IMR-90 (cell line): ENCODE data around the gene EIF2A. TPM values are rescaled to one million over a fixed set of nuclear protein-coding genes. Genes with fewer than 3 reads are reported as not detected.

Experiments used
- ATAC-seq: fragments of 200-7000 bp; cut with Tn5 transposase; 2 replicates; pipeline ENCODE4 v1.9.1; 2020; ENCODE audit warnings: low read depth, mild to moderate bottlenecking, moderate library complexity
- BruUV-seq: library from RNA; stranded (reverse); fragments of 400-500 nt; replicated peaks from 2 replicates; lab custom pipeline; 2021; lab: Mats Ljungman, UMichigan
- CTCF ChIA-PET: fragments of 300-600 bp; formaldehyde crosslinking; extraction: SDS; loops from one replicate; lab custom pipeline; 2021; ENCODE audit warnings: antibody characterized with exemption; lab: Yijun Ruan, JAX
- POLR2A ChIA-PET: fragments of 300-600 bp; sonication (Branson Sonifier 250); formaldehyde crosslinking; loops from one replicate; lab custom pipeline; 2022; ENCODE audit warnings: antibody characterized with exemption; ENCODE audit not compliant: unreplicated experiment; lab: Charles Lee
- DNase-seq: peaks from one replicate; pipeline ENCODE4 v3.0.0; 2013
- H2AFZ ChIP-seq: replicated peaks from 2 replicates; pipeline ENCODE3; 2013; ENCODE audit warnings: low read length, mild to moderate bottlenecking; ENCODE audit not compliant: poor library complexity
- H2AK5ac ChIP-seq: 2 replicates; pipeline ENCODE4 v1.6.1; 2013; ENCODE audit warnings: low read depth, low read length, inconsistent platforms
- H2AK9ac ChIP-seq: replicated peaks from 2 replicates; pipeline ENCODE3; 2013; ENCODE audit warnings: mild to moderate bottlenecking, low read depth, low read length, moderate library complexity; ENCODE audit not compliant: poor library complexity
- H2BK120ac ChIP-seq: 2 replicates; pipeline ENCODE4 v1.6.1; 2013; ENCODE audit warnings: low read depth, low read length, inconsistent platforms
- H2BK15ac ChIP-seq: 3 replicates; pipeline ENCODE4 v1.6.1; 2013; ENCODE audit warnings: low read depth, low read length, inconsistent platforms
- H2BK20ac ChIP-seq: 2 replicates; pipeline ENCODE4 v1.6.1; 2013; ENCODE audit warnings: low read depth, mild to moderate bottlenecking, inconsistent platforms, low read length, moderate library complexity
- H2BK5ac ChIP-seq: 2 replicates; pipeline ENCODE4 v1.6.1; 2013; ENCODE audit warnings: mild to moderate bottlenecking, low read depth, low read length, inconsistent platforms; ENCODE audit not compliant: poor library complexity, severe bottlenecking
- H3K14ac ChIP-seq: replicated peaks from 2 replicates; pipeline ENCODE4 v1.6.1; 2013; ENCODE audit warnings: low read depth, low read length, inconsistent platforms
- H3K18ac ChIP-seq: 2 replicates; pipeline ENCODE4 v1.6.1; 2013; ENCODE audit warnings: low read depth, low read length, control low read depth
- H3K23ac ChIP-seq: 2 replicates; pipeline ENCODE4 v1.6.1; 2013; ENCODE audit warnings: low read depth, low read length, inconsistent platforms
- H3K27ac ChIP-seq: 2 replicates; pipeline ENCODE4 v1.5.1; 2013; ENCODE audit warnings: mild to moderate bottlenecking, control low read depth, low read length; ENCODE audit not compliant: insufficient read depth
- H3K27me3 ChIP-seq: 2 replicates; pipeline ENCODE4 v1.6.1; 2013; ENCODE audit warnings: low read length; ENCODE audit not compliant: control insufficient read depth, insufficient read depth
- H3K36me3 ChIP-seq: 2 replicates; pipeline ENCODE4 v1.6.1; 2013; ENCODE audit warnings: low read length, mixed read lengths; ENCODE audit not compliant: control insufficient read depth, insufficient read depth
- H3K4ac ChIP-seq: 2 replicates; pipeline ENCODE4 v1.6.1; 2013; ENCODE audit warnings: low read depth, low read length, inconsistent platforms
- H3K4me1 ChIP-seq: 2 replicates; pipeline ENCODE4 v1.6.1; 2013; ENCODE audit warnings: low read length, mixed read lengths; ENCODE audit not compliant: control insufficient read depth, insufficient read depth
- H3K4me2 ChIP-seq: 2 replicates; pipeline ENCODE4 v1.6.1; 2013; ENCODE audit warnings: low read depth, mild to moderate bottlenecking, control low read depth, low read length, moderate library complexity
- H3K4me3 ChIP-seq: 2 replicates; pipeline ENCODE4 v1.5.1; 2013; ENCODE audit warnings: low read depth, mild to moderate bottlenecking, control low read depth, low read length, moderate library complexity; ENCODE audit not compliant: insufficient read depth
- H3K56ac ChIP-seq: 2 replicates; pipeline ENCODE4 v1.6.1; 2013; ENCODE audit warnings: low read length, inconsistent platforms; ENCODE audit not compliant: insufficient read depth; ENCODE audit errors: extremely low read depth
- H3K79me1 ChIP-seq, 2 experiments: 2 replicates each; pipeline ENCODE4 v1.6.1; 2013; ENCODE audit warnings: low read length in 2 of 2, inconsistent platforms in 1 of 2, low read depth in 1 of 2
- H3K9ac ChIP-seq: 2 replicates; pipeline ENCODE4 v1.6.1; 2013; ENCODE audit warnings: low read depth, low read length, control low read depth
- H3K9me1 ChIP-seq: 2 replicates; pipeline ENCODE4 v1.6.1; 2013; ENCODE audit warnings: low read length, inconsistent platforms; ENCODE audit not compliant: insufficient read depth
- H3K9me3 ChIP-seq: 2 replicates; pipeline ENCODE4 v1.6.1; 2013; ENCODE audit warnings: low read length; ENCODE audit not compliant: control insufficient read depth, insufficient read depth
- H4K20me1 ChIP-seq: 2 replicates; pipeline ENCODE4 v1.6.1; 2013; ENCODE audit warnings: low read length, inconsistent platforms; ENCODE audit not compliant: insufficient read depth
- H4K5ac ChIP-seq: 2 replicates; pipeline ENCODE4 v1.6.1; 2013; ENCODE audit warnings: mild to moderate bottlenecking, low read depth, low read length, control low read depth
- H4K8ac ChIP-seq, 2 experiments: 2 replicates each; pipeline ENCODE4 v1.6.1; 2013; ENCODE audit warnings: low read depth in 2 of 2, low read length in 2 of 2, control low read depth in 1 of 2, inconsistent platforms in 1 of 2
- H4K91ac ChIP-seq: 2 replicates; pipeline ENCODE4 v1.6.1; 2013; ENCODE audit warnings: low read depth, low read length, inconsistent platforms; ENCODE audit not compliant: insufficient read depth
- BHLHE40 ChIP-seq: fragments of 150-350 bp; IDR thresholded peaks from 2 replicates; pipeline ENCODE4 v1.6.1; 2016; ENCODE audit warnings: mild to moderate bottlenecking, low read depth, low read length
- CEBPB ChIP-seq: IDR thresholded peaks from 2 replicates; pipeline ENCODE4 v1.6.1; 2012; ENCODE audit warnings: low read depth, low read length, improper control_type of control experiment
- ELK1 ChIP-seq: fragments of 150-350 bp; IDR thresholded peaks from 2 replicates; pipeline ENCODE4 v1.6.1; 2016; ENCODE audit warnings: low read depth, mild to moderate bottlenecking, low read length, moderate library complexity, borderline replicate concordance
- FOS ChIP-seq: fragments of 150-350 bp; IDR thresholded peaks from 2 replicates; pipeline ENCODE4 v1.6.1; 2016; ENCODE audit warnings: low read depth, low read length
- MAZ ChIP-seq: IDR thresholded peaks from 2 replicates; pipeline ENCODE4 v1.6.1; 2012; ENCODE audit warnings: low read depth, mild to moderate bottlenecking, low read length, improper control_type of control experiment, moderate library complexity, borderline replicate concordance
- MXI1 ChIP-seq: IDR thresholded peaks from 2 replicates; pipeline ENCODE4 v1.6.1; 2012; ENCODE audit warnings: low read depth, mild to moderate bottlenecking, low read length, moderate library complexity, borderline replicate concordance
- SMC3 ChIP-seq: fragments of 150-350 bp; IDR thresholded peaks from 2 replicates; pipeline ENCODE4 v1.6.1; 2016; ENCODE audit warnings: low read depth, mild to moderate bottlenecking, antibody characterized with exemption, low read length, moderate library complexity
- WGBS, 2 experiments: methylation state at CpG; one replicate each; pipeline versions ENCODE4 v1.1.5 to v1.1.7; 2013; ENCODE audit warnings: missing lambda C conversion rate in 2 of 2; ENCODE audit not compliant: insufficient read length in 1 of 2; ENCODE audit errors: extremely low coverage in 2 of 2; 5-methylcytosine and 5-hydroxymethylcytosine counted together
- dilution Hi-C: fragments of 300-500 bp; cut with HindIII; formaldehyde crosslinking; loops from one replicate; pipeline ENCODE4 v1.14.3; 2018; ENCODE audit warnings: low sequenced_read_pairs; ENCODE audit not compliant: unreplicated experiment
- in situ Hi-C: fragments of 300-500 bp; cut with MboI; formaldehyde crosslinking; loops from 3 replicates; pipeline ENCODE4 v1.14.3; 2019; ENCODE audit warnings: low sequenced_read_pairs, inconsistent platforms, mixed read lengths
- intact Hi-C: fragments of 100-400 bp; cut with micrococcal nuclease; formaldehyde crosslinking; loops from 2 replicates; pipeline ENCODE4 v1.10.0; 2022
- polyA plus RNA-seq, 3 experiments: library from polyadenylated mRNA; depleted of rRNA; stranded (reverse); fragments of >200 nt; gene quantifications; 2 replicates each; pipeline ENCODE4 v1.2.3, GENCODE V29; 2012; ENCODE audit warnings: low replicate concordance in 1 of 3
- total RNA-seq: library from RNA; depleted of rRNA; stranded (reverse); fragments of >200 nt; gene quantifications from 2 replicates; pipeline ENCODE4 v1.2.3, GENCODE V29; 2012

The EIF2A gene
- total and polyA plus RNA-seq, 2 of the 4 experiments (the other 2 are of a cell fraction): 61.2 to 166 TPM

- no peaks in the 10 kb centered on the region for H3K9me3 ChIP-seq
- H2AK9ac ChIP-seq: no peak overlapping the region
- no peak overlapping the region for H2BK20ac ChIP-seq
- H3K4me2 ChIP-seq: no peak overlapping the region
- no peak overlapping the region for H3K18ac ChIP-seq
- H3K23ac ChIP-seq: no peak overlapping the region
- intact Hi-C loops: no loop called here
- no peak overlapping the region for H2BK15ac ChIP-seq
- no peaks in the 10 kb centered on the region for H3K4me1 ChIP-seq
- no CpG with 5 or more reads among the region's 9 CpGs for WGBS, 2 experiments
- no peak overlapping the region for H3K56ac ChIP-seq
- peaks cover 6 to 49% of the 10 kb centered on the region in 2 experiments; a peak in 3 of 4 replicates for H3K79me1 ChIP-seq
- no peak overlapping the region for H3K14ac ChIP-seq
- no peak overlapping the region for H2AK5ac ChIP-seq
- no peak for DNase-seq
- no peak overlapping the region for H3K4me3 ChIP-seq
- no peak overlapping the region for H3K27ac ChIP-seq
- ChIA-PET CTCF (interaction anchor here (0.8 kb wide), 1 partner anchor 18 kb away, joined by 3 read pairs; no protein-coding TSS in a partner anchor), POLR2A (interaction anchor here (0.6 kb wide), 1 partner anchor 373 kb away, joined by 7 read pairs; no protein-coding TSS in a partner anchor)
- peaks cover 4% of the 10 kb centered on the region for H3K36me3 ChIP-seq
- in situ Hi-C loops: no loop called here
- H2AFZ ChIP-seq: no peak overlapping the region
- H3K9ac ChIP-seq: no peak overlapping the region
- H3K4ac ChIP-seq: no peak overlapping the region
- H4K8ac ChIP-seq: no peak overlapping the region
- H2BK5ac ChIP-seq: no peak overlapping the region
- dilution Hi-C loops: no loop called here
- 0 out of 2 replicates have a peak, but pooled peaks have one; percentile 18 for TF ChIP-seq CEBPB
- TF ChIP-seq MAZ: no peak
- TF ChIP-seq FOS: no peak
- no peak for TF ChIP-seq BHLHE40
- no peak for TF ChIP-seq ELK1
- no peak for TF ChIP-seq SMC3
- TF ChIP-seq MXI1: no peak
- ATAC-seq: no peak
- TSS peak; percentile 18 for BruUV-seq
- peaks cover 48% of the 10 kb centered on the region for H4K20me1 ChIP-seq
- no peak overlapping the region for H4K91ac ChIP-seq
- H3K9me1 ChIP-seq: no peaks in the 10 kb centered on the region
- no peak overlapping the region for H2BK120ac ChIP-seq
- H4K5ac ChIP-seq: no peak overlapping the region
- no peaks in the 10 kb centered on the region for H3K27me3 ChIP-seq
Measured at GRCh38 chr3:150605998-150606641, 59.5 kb downstream of the EIF2A start.
